Measurements from ENCODE around the gene UBXN2A. TPM values are rescaled to one million over a fixed set of nuclear protein-coding genes. Genes with fewer than 3 reads are reported as not detected.

The UBXN2A gene
- 7.3 and 12.3 TPM in 2 replicates for total RNA-seq

GRCh38 chr2:23939987-23940717 is at the start of gene UBXN2A:
Gene UBXN2A, plus strand, starts transcription at chr2:23940463. Its CDS starts 17,852 bp downstream, at chr2:23958315.

GRCh38 chr2:23926750-23927571 is 13.3 kb upstream of the UBXN2A start, which contains the start of gene ATAD2B:
Gene ATAD2B, minus strand, starts transcription at chr2:23927123. Its CDS starts 353 bp downstream, at chr2:23926770.

GRCh38 chr2:24009680-24010476 is 69.6 kb downstream of the UBXN2A start, which contains the start of gene MFSD2B:
Gene MFSD2B, plus strand, starts transcription at chr2:24010085. Its CDS starts 12 bp downstream, at chr2:24010097.

GRCh38 chr2:24046930-24047702 is 106.9 kb downstream of the UBXN2A start, which contains the start of gene WDCP:
Gene WDCP, minus strand, starts transcription at chr2:24047391. Its CDS starts 7,897 bp downstream, at chr2:24039494.

GRCh38 chr2:24049485-24050021 is 109.3 kb downstream of the UBXN2A start, which contains the start of gene FKBP1B:
Gene FKBP1B, plus strand, starts transcription at chr2:24049741. Its CDS starts 109 bp downstream, at chr2:24049850.

Other genes starting within 250 kb of the UBXN2A start
- 8.4 and 22.7 TPM in 2 replicates for gene ATAD2B, start 13.3 kb upstream of the UBXN2A start, total RNA-seq
- 0.25 TPM in 1 of 2 replicates, not detected in the other for gene MFSD2B, start 69.6 kb downstream of the UBXN2A start, total RNA-seq
- 6.2 and 14.4 TPM in 2 replicates for gene WDCP, start 106.9 kb downstream of the UBXN2A start, total RNA-seq
- 9.3 and 14.6 TPM in 2 replicates for gene FKBP1B, start 109.3 kb downstream of the UBXN2A start, total RNA-seq
- 108 and 113 TPM in 2 replicates for gene SF3B6, start 135.9 kb downstream of the UBXN2A start, total RNA-seq
- gene TP53I3, start 144.4 kb downstream of the UBXN2A start, total RNA-seq: 46.4 and 120 TPM in 2 replicates
- gene PFN4, start 182.9 kb downstream of the UBXN2A start, total RNA-seq: 0.19 and 0.32 TPM in 2 replicates
- gene FAM228B, start 183.0 kb downstream of the UBXN2A start, total RNA-seq: 2.1 and 5.7 TPM in 2 replicates
- gene FAM228A, start 234.6 kb downstream of the UBXN2A start, total RNA-seq: under 0.01 and 0.31 TPM in 2 replicates

Measured in bladder microvascular endothelial cell (primary cell).